GM21526 (cell line): ENCODE data around the gene TTC39C.
"Not testable (repeated sequence)": the region's sequence is repeated elsewhere in the genome, so short reads cannot be mapped to it uniquely, and the experiment has no call there.

Experiments used
- ATAC-seq: cut with Tn5 transposase; IDR thresholded peaks from one replicate; pipeline ENCODE4 v1.9.1; 2021; ENCODE audit warnings: moderate library complexity; ENCODE audit not compliant: unreplicated experiment, low FRiP score

Gene TTC39C

DNA sequence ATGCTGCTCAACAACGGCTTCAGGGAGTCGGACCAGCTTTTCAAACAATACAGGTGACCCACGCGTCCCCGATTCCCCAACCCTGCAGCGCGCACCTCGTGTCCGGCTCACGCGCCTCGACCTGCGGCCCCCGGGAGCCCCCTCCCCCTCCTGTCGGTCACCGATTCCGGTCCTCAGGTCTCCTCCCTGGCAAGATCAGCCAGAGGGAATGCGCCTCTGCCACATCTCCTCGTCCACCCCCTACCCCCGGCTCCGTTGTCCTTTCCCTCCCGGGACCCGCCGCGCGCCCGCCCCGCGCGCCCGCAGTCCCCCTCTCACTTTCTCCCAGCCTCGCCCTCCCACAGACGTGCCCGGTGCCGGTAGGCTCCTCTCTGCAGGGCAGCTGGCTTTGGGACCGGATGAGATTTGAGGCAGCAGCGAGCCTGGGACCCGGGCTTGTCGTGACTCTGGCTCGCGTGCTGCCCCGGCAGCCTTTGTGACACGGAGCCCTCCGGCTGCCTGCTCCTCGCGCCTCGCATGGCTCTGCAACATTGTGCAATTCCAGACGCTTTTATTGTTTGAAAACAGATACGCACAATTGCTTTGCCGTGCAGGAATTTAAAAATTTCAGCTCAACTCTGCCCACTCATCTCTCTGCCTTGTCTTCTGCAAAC, 558 bp downstream of the TTC39C start:
- ATAC-seq, result peak; percentile 6

GRCh38 chr18:24015639-24016631, 1.4 kb downstream of the TTC39C start:
- ATAC-seq, result no peak

DNA sequence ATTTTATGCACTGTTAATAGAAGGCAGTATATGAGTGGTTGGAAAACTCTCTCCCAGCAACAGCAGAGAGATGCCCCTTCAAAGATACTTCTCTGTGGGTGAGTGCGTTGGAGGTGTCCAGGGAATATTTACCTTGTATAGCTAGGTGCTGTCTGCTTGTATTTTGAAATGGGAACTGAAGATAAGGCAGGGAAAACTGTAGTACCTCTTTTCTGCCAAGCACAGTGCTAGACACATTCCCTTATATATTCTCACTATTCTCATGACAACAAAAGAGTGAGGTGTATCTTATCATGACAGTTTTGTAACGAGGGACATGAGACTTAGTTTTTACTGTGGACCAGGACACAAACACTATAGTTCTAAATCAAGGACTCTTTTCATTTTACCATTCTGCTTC, 2.1 kb downstream of the TTC39C start:
- no peak for ATAC-seq

DNA sequence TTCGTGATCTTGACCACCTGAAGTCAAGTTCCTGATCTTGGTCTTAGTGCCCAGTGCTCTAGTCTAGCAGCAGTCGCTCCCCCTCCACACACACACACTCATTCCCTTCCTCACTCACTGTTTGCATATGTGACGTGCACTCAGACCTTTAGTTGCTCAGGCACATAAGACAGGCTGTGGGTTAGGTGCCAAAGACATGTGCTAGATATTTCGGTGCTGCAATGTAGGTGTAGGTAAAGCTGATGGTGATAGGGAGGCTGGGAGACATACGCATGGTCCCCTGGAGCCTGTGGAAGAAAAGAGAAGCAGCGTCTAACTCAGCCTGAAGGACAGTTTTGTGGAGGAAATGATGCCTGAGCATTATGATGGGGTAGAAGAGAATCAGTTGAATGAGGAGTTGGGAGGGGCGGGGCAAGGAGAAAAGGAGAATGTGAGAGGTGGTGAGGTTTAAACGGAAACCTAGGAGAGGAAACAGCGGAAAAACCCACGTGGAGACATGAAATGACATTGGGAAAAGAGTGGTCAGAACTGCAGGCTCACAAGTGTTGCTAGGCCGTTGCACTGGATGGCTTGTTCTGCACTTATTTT, 3.8 kb downstream of the TTC39C start:
- no peak for ATAC-seq

DNA sequence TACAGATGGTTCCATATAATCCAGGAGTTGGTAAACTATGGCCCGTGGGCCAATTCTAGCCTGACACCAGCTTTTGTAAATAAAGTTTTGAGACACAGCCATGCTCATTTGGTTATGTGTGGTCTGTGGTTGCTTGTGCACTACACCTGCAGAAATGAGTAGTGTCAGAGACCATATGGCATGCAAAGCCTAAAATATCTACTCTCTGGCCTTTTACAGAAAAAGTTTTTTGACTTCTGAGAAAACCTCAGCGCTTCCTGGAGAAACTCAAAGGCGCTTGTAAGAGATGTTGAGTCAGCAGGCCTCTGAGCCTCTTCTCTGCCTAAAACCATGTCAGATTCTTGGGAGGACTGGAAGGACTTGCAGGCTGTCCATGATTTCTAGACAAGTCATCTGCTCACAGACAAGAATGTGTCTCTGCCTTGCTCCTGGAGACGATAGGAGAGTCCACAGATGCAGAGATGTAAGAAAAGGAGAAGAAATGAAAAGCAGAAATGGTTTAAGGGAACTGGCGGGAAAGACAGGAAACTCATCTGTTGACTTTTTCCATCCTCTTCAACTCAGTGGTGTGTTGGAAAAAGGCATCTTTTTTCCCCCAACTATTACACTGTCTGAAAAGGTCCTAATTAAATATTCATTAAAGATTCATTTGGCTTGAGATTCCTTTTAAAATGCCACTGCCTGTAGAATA, 5.2 kb downstream of the TTC39C start:
- peak; percentile 83 for ATAC-seq

DNA sequence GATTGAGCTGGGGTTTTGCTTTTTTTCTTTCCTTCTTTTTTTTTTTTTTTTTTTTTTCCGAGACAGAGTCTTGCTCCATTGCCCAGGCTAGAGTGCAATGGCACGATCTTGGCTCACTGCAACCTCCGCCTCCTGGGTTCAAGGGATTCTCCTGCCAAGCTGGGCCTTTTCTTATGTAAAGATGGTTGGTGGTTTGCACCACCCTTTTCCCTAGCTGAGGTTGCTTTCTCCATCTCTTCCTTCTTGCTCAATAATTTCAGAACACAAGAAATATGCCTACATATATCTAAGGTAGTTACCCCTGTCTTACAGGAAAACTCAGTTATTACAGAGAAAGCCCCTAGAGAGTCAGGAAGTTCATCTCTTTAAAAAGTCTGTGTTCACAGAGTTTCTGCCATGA, 7.0 kb downstream of the TTC39C start:
- no peak for ATAC-seq

- no peak for ATAC-seq
Observed at GRCh38 chr18:24022161-24022560, 7.6 kb downstream of the TTC39C start.

DNA sequence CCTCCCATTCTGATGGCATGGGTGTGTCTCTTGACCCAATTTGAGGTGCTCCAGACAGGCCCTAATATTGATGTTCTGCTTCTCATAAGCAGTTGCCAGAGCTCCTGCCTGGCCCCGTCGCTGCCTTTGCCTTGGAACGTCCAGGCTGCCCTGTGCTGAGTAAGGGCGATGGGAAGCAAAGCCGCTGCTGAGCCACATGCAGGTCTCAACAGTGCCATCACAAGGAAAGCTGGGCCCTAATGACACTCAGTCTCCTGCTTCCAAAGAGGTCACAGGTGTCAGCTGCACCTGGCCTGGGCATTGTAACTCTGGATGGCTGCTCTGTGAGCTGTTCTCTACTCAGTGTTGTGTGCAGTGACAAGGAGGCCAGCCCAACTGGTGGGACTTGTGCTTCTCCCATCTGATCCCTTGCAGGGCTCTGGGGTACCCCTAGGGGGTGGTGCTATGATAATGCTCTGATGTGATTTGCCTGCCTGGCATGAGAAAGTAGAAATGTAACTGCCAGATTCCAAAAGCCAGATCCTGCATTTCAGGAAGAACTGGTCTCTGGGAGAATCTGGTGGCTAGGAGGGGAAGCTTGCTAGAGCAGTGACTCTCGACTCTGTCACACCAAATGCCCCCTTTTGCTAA, 8.7 kb downstream of the TTC39C start:
- no peak for ATAC-seq

DNA sequence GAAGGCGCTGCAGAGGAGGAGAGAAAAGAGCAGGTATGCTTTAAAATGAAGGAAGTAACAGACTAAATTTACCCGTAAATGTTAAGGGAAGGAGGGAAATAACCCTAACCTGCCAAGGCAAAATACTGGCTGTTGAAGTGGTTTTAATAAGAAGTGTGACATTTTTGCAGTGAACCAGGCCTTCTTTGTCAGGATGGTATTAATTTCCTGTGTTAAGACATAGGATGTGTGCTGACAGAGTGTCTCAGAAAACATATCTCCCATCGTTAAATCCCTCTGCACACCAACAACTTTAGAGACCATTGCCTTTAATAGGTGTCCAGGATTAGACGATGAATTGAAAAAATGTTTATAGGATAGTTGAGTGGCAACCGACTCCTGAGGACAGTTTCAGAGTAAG, 9.9 kb downstream of the TTC39C start:
- ATAC-seq, result no peak

- ATAC-seq, result no peak
Observed at GRCh38 chr18:24026457-24026856, 11.9 kb downstream of the TTC39C start.

DNA sequence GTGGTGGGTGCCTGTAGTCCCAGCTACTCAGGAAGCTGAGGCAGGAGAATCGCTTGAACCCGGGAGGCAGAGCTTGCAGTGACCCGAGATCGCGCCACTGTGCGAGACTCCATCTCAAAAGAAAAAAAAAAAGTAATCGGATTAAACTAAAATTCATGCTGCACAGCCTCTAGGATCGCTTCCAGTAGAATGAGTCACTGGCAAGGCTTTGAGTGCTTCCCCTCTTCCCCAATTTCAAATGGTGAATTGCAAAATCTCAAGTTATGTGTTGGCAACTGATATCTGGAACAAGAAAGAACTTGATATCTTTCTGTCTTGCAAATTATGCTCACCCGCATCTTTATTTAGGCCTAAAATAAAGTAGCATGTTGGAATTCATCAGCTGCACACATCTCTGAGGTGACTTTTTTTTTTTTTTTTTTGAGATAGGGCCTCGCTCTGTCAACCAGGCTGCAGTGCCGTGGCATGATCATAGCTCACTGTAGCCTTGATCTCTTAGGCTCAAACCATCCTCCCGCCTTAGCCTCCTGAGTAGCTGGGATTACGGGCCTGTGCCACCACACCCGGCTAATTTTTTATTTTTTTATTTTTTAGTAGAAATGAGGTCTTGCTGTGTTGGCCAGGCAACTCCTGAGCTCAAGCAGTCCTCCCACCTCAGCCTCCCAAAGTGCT, 12.7 kb downstream of the TTC39C start:
- no peak for ATAC-seq

- ATAC-seq, result not testable (repeated sequence)
Observed at GRCh38 chr18:24028946-24029345, 14.4 kb downstream of the TTC39C start.

GRCh38 chr18:24031318-24031717, 16.8 kb downstream of the TTC39C start:
- ATAC-seq, result no peak

DNA sequence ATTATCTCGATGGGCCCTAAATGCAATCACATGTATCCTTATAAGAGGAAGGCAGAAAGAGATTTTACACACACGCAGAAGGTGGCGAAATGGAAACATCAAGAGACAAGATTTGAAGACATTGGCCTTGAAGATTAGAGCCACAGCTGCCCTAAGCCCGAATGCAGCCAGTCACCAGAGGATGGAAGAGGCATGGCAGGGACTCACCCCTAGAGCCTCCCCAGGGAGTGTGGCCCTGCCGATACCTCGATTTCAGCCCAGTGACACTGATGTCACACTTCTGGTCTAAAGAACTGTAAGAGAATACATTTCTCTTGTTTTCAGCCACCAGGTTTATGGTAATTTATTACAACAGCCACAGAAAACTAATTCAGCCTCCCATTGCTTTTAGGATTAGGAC, 17.4 kb downstream of the TTC39C start:
- no peak for ATAC-seq

- no peak for ATAC-seq
Observed at GRCh38 chr18:24033641-24034412, 19.3 kb downstream of the TTC39C start.

GRCh38 chr18:24035316-24035715, 20.8 kb downstream of the TTC39C start:
- ATAC-seq, result no peak

- no peak for ATAC-seq
Observed at GRCh38 chr18:24039671-24040070, 25.1 kb downstream of the TTC39C start.

DNA sequence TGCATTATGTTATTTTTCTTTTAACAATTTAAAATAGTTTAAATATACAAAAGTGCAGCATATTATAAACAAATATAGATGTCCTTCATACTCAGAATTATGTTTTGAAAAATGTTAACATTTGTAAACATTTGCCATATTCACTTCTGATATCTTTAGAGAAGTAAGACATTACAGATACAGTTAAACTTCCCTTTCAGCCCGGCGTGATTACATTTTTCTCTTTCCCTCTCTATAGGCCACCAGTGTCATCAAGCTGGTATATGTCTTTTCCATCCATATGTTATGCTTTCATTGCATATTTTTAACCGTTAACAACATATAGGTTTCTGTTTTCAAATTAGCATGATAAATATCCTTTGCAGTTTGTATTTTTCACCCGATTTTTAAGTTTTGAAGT, 27.1 kb downstream of the TTC39C start:
- ATAC-seq, result no peak

DNA sequence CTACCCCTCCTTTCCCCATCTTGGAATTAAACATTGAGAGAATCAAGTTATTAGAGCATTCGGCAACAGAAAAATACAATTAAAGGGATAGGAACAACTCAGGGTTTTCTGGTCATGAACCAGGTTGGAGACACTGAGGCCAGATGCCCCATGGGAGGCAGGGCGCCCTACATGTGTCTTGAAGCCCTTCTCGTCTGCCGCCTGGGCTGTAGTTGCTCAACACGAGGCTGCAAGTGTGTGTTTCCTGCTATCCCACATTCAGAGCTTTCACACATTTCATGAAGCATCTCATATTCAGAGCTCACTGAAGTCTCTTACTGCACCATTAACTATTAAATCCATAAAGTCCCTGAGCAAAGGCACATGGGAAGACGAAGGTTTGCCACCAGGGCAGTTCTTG, 28.8 kb downstream of the TTC39C start:
- no peak for ATAC-seq
